Glomerular endothelial cell (primary cell): ENCODE data around the gene NDUFA7. TPM values are rescaled to one million over a fixed set of nuclear protein-coding genes. Genes with fewer than 3 reads are reported as not detected.
"Not testable (repeated sequence)": the region's sequence is repeated elsewhere in the genome, so short reads cannot be mapped to it uniquely, and the experiment has no call there.

Source experiments
- DNase-seq: peaks from one replicate; pipeline ENCODE4 v3.0.0-alpha.2; 2011; ENCODE audit warnings: low read depth, low spot score; ENCODE audit errors: extremely low read depth
- total RNA-seq: library from RNA; depleted of rRNA; stranded (reverse); fragments of >200 nt; gene quantifications from 2 replicates; pipeline ENCODE4 v1.2.3, GENCODE V29; 2015

Gene NDUFA7
- total RNA-seq, 1 donor from 2014 or later, result 56.3 TPM

DNA sequence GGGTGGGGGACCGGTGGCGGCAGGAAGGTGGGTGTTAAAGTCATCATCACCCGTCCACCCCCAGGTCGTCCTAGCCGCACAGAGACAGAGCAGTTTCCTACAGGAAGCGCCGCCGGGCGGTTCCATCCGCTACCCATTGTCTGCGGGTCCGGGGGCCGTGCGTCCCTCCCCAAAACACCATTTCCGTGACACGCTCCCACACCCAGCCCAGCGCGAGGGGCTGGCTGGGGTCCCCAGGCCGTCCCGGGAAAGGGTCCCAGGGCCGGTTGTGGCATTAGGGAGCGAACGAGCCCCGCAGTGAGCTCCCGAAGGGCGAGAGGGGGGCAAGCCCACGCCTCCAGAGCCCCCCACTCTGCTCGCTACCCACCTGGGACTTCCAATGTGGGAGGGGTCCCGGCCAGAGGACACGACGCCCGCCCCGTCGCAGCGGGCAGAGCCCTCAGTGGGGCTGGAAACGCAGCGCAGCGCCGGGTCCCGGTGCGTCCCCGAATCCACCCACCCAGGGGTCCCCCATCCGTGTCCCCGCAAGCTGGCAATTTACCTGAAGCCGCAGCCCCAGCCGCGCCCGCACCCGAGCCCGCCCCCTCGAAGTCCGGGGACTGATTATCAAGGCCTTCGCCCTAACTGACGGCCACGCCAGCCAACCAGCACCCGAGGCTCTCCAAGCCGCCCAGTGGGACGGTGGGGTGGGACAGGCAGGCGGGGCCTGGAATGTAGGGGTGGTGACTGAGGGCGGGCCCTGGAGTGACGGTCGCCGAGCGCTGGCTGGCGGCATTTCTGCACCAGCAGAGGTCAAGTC lies 21.7 kb upstream of the NDUFA7 start, which contains the start of gene KANK3:
Gene KANK3 (minus strand): TSS at position 579 of the 799 bp plus-strand sequence. CDS start 5,434 bp downstream, outside the sequence.
- no peak for DNase-seq

DNA sequence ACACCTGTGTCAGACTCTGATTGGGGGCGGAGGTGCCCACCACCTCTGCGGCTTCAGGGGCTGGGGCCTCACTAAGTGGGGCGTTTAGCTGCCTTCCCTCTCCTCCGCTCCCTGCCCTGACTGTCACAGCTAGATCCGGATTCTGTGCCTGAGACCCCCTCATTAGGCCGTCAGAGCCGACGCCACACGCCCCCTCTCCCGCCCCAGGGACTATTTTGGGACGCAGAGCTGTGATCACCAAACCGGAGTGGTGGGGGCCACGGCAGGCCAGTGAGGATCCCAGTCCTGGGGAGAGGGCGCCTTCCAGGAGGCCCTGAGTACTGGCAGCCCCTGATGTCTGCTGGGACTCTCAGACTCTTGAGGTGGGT lies 21.1 kb upstream of the NDUFA7 start:
- no peak for DNase-seq

DNA sequence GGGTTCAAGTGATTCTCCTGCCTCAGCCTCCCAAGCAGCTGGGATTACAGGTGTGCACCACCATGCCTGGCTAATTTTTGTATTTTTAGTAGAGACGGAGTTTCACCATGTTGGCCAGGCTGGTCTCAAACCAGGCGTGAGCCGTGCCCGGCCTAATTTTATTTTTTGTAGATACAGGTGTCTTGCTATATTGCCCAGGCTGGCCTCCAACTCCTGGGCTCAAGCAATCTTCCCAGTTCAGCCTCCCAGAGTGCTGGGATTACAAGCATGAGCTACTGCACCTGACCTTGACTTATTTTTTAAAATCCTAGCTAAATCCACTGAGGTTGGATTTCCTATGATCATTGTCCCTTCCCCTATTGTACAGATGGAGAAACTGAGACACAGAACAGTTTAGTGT lies 20.3 kb upstream of the NDUFA7 start:
- not testable (repeated sequence) for DNase-seq

DNA sequence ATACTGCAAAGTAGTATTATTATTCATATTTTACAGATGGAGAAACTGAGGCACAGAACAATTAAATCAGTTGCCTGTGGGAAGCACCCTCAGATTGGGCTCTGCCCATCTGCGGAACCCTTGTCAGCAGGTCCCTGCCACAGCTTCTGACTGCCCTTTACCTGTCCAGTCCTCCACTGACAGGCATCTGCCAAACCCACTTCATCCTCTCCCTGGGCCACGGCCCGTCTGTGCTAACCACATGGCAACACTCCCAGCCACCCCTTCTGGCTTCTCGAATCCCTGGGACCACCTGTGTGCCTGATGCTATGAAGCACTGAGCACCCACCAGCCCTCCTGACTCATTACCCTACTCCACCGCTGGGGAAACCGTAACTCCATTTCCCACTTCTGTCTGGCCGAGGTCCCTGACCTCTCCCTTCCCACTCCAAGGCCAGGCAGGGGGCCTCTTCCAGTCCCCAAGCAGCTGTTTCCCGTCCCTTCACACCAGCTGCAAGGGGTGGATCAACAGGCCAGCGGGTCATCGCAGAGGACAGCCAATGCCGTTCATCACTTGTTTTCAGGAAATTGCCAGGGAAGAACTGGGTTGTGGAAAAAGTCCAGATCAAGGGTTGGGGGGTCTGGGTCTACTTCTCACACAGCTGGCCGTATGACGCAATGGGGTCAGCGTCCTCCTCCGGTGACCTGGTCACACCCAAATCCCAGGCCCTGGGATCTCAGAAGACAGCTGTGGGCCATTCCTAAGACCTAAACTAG lies 19.3 kb upstream of the NDUFA7 start:
- no peak for DNase-seq

DNA sequence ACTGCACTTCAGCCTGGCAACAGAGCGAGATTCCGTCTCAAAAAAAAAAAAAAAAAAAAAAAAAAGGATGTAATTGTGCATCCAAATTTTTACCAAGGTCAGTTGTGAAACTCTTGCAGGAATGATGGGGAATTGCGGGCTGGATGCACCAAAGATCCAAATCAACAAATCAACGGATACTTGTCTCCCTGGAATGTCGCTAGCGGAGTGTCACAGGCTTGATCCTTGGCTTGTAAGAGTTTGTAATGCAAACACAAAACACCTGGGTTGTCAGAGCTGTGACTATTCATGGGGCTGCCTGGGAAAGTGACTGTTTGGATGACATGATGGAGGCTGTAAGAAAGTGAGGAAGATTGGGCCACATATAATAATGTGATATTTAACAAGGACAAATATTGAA lies 17.7 kb upstream of the NDUFA7 start:
- DNase-seq, result no peak

DNA sequence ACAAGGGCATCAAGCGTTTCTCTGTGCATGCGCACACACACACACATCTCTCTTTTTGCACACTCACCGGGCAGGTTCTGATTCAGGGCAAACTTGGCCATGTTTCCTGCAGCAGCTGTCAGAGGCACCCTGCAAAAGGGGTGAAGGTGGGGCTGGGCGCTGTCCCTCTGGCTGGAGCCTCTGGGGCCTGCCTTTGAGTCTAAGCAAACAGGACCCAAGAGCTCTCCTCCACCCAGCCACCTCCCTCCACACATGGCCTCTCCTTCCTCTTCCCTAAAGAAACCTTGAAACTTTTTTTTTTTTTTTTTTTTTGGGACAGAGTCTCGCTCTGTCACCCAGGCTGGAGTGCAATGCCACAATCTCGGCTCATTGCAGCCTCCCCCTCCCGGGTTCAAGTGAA lies 16.6 kb upstream of the NDUFA7 start:
- no peak for DNase-seq

DNA sequence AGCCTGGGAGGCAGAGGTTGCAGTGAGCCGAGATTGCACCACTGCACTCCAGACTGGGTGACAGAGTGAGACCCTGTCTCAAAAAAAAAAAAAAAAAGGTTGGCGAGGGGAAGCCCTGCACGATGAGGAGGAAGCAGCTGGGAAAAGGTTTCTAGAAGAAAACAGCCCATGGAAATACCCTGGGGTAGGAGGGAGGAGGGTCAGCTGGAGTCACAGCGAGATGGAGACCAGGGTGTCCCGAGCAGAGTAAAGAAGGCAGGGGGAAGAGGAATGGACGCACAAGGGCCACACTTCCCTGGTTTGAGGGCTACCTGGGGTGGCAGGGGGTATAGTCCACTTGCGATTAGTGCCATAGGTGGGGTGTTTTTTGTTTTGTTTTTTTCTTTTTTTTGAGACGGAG lies 15.5 kb upstream of the NDUFA7 start:
- DNase-seq, result no peak

DNA sequence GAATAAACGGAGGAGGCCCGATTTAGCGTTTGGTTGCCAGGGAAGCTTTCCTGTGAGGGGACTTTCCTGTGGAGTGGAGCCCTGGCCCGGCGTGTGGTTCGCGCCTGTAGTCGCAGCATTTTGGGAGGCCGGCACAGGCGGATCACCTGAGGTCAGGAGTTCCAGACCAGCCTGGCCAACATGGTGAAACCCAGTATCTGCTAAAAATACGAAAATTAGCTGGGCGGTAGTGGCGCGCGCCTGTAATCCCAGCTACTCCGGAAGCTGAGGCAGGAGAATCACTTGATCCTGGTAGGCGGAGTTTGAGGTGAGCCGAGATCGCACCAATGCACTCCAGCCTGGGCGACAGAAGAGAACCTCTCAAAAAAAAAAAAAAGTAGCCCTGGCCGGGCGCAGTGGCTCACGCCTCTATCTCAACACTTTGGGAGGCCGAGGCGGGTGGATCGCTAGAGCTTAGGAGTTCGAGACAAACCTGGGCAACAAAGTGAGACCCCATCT lies 14.9 kb upstream of the NDUFA7 start:
- no peak for DNase-seq

DNA sequence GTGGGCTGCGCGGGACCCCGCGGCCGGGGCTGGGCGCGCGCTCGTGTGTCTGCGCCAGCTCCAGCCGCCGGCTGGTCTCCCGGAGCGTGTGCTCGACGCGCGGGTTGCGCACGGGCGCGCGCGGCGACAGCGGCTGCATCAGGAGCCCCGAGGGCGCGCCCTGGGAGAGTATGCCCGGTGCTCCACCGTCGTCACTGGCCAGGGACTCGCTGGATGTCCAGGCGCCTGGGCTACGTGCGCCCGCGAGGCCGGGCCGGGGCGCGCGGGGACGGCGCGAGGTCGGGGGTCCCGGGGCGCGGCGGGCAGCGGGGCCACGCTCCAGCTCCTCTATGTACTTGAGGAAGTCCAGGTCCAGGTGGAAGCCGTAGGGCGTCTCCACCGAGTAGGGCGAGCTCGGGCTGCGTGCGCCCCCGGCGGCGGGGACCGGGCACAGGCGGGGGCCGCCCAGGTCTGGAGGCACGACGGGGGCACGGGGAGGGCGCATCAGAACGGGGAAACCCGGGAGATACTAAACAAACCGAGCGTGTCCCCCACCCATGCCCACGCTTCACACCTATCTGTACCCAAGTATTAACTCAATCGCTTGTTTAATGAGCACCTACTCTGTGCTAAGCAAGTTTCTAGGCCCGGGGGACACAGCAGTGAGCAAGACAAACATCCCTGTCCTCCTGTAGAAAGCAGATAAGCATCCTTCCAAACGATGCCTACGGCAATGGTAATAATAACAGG lies 14.3 kb upstream of the NDUFA7 start:
- no peak for DNase-seq

DNA sequence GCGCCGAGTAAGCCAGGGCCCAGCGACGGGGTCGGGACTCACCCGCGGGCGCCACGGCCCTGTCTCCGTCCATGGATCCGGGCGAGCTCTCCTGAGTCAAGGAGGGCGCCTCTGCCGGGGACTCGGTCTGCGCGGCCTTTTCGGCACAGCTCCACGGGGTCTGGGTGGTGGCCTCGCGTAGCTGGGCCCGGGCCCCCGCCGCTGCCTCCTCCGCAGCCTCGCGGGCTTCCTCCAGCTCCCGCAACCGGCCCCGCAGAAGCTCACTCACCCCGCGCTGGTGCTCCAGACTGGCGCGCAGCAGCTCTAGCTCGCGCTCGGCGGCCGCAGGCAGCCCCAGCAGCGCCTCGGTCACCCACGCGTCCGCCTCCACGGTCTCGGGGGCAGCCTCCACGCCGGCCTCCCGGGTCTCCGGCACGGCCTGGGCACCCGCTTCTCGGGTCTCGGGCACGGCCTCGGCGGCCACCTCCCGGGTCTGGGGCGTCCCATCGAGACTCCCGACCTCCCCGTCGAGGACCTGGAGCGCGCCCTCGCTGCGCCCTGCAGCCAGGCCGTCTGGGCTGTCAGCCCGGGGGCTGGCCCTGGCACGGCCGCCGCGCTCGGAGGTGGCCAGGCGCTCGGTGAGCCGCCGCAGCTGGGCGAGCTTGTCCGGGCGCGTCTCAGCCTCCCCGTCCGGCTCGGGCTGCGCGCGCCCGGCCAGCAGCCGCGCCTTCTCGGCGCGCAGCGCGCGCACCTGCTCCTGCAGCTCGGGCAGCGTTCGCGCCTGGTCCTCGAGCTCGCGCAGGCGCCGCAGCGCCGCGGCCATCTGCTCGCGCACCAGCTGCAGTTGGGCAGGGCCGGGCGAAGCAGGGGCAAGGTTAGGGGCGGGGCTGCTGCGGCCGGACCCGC lies 13.5 kb upstream of the NDUFA7 start:
- DNase-seq, result no peak

DNA sequence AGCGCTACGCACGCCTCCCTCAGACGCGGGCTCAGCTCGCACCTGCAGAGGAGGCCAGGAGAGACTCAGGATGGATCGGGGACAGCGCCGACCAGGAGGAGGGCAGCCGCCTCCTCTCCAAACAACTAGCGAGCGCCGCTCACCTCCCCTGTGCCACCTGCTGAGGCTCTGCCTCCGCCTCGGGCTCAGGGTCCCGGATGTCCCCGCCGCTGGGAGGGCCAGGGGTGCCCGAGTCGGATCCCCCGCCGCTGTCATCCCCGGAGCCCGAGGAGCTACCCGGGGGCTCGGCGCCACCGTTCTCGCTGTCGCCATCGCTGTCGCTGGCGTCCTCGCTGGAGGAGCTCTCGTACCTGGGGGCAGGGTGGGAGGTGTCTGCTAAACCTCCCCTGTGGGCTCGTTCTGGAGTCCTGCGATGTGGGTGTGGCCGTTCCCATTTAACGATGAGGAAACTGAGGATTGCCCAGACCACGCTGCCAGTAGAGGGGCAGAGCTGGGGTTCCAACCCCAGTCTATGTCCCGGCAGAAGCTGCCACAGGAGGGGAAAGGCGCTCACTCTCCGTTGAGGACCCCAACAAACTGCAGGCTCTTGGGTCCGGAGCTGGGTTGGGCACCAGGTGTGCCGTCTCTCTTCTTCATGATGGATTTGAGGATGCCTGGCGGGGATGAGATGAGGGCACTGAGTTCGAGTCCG lies 12.7 kb upstream of the NDUFA7 start:
- DNase-seq, result no peak

DNA sequence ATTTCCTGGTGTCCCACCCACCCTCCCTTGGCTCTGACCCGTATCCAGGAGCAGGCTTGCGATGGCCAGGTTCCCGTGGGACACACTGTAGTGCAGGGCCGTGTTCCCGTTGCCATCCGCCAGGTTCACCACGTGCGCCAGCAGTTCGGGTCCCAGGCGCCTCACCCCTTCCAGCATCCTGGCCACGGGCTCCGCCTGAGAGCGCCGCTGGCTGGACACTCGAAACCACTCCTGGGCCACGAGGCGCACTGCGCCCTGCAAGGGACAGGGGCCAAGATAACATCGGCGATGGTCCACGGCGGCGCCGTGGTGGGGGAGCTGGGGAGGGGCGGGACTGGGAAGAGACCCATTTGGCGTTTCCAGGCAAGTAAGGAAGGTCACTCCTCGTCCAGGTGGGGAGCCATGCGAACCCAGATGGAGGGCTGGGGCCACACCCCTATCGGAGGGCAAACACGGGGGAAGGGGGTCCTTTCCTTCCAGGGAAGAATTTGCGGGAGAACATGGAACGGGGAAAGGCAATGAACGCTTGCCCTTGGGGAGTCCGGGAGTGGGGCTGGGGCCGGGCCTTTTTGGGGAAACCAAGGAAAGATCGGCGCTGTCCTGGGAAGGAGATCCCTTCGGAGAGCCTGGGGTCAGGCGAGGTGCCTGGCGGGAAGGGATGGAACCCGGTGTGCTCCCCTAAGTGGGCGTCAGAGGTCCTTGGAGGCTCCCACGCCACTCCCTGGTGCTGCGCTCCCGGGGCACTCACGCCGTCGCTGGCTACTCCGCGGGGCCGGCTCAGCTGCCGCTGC lies 12.0 kb upstream of the NDUFA7 start:
- DNase-seq, result no peak

DNA sequence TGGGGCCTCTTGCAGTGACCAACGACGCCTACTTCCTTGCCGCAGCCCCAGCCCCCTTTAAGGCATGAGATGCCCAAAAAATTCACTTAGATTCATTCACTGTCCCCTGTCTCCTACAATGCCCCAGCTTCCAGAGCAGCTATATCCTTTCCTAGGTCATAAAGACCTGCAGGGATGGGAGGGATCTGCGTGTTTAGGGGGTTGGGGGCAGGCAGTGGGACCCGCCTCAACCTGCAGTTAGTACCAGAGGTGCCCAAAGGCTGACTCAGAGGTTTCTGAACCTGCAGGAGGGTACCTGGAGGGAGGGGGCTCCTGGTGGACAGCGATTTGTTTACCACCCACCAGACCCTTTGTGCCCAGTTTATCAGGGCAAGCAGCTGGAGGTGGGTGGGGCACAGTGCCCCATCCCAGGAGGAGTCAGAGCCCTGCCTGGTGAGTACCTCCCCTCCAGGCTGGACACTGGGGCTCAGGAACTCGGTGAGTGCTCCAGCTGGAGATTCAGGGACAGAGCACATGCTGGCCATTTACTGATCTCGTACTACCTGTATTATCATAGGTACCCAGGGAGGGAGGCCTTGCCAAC lies 10.2 kb upstream of the NDUFA7 start:
- no peak for DNase-seq

DNA sequence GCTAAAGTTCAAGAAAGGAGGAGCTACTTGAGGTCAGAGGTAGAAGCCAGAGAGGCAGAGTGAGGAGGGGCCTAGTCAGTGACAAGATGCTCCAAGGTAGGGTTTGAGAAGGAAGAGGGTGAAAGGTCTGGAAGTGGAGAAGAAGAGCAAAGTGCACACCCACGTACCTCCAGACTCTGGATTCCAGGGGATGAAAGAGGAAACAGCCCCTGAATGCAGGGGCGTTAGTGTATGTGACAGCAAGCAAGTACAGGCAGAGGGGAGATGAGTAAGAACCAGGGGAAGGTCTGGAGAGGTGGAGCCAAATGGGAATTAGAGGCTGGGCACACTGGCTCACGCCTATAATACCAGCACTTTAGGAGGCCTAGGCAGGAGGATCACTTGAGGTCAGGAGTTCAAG lies 8.8 kb upstream of the NDUFA7 start:
- DNase-seq, result no peak

DNA sequence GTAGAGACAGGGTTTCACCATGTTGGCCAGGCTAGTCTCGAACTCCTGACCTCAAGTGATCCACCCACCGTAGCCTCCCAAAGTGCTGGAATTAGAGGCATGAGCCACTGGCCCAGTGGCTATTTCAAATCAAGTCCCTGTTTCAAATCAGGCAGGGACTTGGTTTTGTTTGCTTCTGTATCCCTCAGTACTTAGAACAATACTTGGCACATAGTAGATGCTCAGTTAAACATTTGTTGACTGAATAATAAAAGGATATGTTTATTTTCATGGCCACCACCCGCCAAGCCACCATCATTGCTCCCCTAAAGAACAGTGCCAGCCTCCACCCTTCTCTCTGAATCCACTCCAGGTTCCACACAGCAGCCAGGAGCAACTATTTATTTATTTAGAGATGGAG lies 4.3 kb upstream of the NDUFA7 start:
- DNase-seq, result no peak

DNA sequence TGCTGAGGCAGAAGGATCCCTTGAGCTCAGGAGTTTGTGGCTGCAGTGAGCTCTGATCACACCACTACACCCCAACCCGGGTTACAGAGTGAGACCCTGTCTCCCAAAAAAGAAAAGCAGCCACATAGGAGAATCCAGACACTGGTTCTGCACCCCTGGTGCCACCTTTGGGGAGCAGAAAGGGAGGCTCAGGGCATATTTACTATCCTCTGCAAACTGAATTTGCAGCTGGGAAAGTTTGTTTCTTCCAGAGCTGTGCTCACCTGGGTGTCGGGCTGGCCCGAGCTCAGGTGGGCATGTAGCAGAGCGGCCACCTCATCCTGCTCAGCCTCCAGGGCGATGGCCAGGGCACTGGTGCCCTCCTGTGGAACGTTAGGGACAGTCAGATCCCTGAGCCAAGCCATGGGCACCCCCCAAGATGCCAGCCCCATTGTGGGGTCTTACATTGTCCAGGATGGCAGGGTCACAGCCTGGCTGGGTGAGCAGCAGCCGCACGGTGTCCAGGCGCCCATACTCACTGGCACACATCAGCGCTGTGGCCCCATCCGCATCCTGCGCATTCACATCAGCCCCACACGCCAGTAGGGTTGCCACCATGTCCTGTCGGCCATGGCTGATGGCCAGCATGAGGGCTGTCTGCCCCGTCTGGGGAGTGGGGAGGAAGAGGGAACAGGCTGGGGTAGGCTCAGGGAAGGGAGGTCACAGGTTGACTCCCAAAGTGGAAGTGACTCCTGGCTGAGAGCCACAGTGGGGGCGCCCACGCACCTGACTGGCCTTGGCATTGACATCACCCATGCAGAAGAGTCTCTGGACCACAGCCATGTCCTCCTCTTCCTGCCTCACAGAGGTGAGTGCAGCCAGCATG lies 3.2 kb upstream of the NDUFA7 start:
- DNase-seq, result no peak

DNA sequence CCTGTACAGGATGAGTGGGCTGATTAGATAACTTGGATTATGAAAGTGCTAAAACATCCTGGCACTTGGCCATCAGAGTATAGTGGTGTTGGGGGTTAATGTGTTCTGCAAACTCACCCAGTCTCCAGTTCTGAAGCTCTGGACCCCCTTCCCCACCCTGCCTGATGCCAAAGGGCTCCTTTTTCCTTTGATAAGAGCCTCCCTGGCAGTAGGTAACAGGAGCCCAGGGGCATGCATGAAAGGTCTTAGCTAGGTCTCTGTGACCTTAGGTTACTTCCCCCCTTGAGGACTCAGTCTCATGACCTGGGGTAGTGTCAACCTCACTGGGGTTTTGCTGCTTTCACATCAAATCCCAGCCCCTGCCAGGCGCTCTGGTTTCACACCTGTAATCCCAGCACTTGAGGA lies 2.6 kb upstream of the NDUFA7 start:
- no peak for DNase-seq

DNA sequence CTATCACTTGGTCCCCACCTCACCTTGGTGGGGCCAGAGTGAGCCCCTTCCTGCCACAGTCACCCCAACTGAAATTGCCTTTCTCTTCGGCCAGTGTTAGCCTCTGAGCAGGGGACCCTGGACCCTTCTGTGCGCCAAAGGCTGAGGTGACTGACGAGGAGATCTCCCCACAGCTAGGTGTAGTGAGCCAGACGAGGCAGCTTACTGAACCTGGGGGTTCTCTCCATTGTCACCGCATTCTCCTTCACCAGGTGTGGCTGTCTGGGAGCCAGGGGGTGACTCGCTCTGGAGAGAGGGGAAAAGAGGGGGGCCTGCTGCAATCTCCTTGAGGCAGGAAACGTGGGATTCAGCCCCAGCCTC lies 1.4 kb upstream of the NDUFA7 start:
- DNase-seq, result no peak
